NCI-H2081 treated with DMSO at 0.1 percent for 48 hours (cell line): Measurements from ENCODE around the gene LENG1.
"Not testable (repeated sequence)": the region's sequence is repeated elsewhere in the genome, so short reads cannot be mapped to it uniquely, and the experiment has no call there.

Source experiments
- DNase-seq: peaks from one replicate; lab custom pipeline; 2025; lab: John Stamatoyannopoulos, UW

The LENG1 gene

DNA sequence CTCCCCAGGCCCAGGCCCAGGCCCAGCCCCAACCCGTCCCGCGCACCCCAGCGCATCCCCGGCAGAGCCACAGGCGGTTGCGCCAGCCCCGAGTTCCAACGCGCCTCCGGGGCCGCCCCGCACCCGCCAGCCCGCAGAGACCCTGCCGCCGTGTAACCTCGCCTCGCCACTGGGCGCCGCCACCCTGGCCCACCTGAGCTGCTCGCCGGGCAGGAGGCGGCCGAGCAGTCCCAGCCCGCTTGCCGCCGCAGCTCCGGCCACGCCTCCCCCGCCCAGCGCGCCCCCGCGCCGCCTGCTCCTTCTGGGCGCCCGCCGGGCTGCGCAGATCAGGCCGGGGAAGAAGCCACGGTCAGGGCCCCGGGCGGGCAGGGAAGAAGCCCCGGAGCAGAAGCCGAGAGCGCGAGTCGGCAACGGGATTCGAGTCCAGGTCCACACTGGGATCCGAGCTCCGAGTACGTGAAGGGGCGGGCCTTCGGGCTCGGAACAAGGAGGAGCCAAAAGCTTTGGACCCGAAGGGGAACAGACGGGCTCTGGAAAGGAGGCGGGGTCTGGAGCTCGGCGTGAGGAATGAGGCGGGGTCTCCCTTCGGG is 29.7 kb upstream of the LENG1 start, which contains the start of gene MBOAT7:
TSS of gene MBOAT7 (minus strand) at position 436 of the 590 bp plus-strand sequence. CDS start 1,072 bp downstream, outside the sequence.
- no peak for DNase-seq

DNA sequence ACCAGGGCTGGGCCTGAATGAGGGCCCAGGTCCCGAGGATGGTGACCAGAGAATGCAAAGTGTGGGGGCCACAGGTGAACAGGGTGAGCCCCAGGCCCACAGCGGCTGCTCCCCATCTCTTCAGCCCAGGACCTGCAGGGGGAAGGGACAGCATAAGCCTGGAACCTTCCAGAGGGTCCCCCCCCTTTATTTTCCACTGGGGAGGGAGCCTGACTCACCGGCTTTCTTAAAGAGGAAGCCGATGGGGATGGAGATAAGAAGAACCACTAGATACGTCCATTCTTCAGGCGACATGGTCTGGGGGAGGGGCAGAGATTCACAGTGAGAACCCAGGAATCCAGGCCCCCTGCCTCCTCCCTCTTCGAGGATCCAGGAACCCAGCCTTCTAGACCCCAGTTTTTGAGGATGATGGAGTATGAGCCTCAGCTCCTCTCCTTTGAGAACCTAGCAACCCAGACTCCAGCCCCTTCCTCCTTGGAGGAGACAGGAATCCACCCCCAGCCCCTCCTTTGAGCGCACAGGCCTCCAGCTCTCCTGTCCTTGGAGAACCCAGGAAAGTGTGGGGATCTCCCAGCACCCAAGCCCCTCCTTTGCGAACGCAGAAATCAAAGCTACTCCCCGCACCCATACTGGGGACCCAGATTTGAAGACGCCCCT is 28.8 kb upstream of the LENG1 start:
- no peak for DNase-seq

DNA sequence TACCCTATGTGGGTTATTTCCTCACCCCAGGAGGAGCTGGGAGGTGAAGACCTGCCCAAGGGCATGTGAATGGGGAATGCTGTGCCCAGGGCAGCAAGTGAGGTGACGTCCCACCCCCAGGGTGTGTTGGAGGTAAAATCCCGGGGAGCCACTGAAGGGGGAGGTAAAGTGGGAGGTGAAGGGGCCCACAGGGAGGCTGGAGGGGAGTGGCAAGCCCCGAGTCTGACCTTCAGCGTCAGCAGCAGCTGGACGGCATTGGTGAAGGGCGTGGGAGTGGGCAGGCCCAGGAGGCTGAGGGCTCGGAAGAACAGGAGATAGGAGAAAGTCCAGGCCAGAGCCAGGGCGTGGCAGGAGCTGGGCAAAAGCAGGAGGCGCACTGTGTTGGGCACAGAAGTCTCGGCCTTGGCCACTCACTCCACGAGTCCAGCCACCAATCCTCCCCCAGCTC is 27.4 kb upstream of the LENG1 start:
- DNase-seq: no peak

DNA sequence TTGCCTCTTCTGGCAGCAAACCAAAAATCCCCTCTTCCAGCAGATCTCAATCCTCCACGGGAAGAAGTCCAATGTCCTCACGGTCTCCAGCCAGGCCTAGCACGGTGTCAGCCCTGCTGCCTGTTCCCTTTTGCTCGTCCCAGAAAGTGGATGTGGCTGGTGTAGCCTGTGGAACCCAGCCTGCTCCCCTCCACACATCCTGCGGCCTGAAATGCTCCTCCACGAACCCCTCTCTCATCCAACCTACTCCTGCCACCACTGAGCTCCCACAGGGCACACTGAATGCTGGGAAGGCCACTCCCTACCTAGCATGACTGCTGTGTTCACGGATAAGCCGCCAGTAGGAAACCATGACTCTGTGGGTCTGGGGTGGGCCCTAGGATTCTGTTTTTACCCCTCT is 26.8 kb upstream of the LENG1 start:
- no peak for DNase-seq

DNA sequence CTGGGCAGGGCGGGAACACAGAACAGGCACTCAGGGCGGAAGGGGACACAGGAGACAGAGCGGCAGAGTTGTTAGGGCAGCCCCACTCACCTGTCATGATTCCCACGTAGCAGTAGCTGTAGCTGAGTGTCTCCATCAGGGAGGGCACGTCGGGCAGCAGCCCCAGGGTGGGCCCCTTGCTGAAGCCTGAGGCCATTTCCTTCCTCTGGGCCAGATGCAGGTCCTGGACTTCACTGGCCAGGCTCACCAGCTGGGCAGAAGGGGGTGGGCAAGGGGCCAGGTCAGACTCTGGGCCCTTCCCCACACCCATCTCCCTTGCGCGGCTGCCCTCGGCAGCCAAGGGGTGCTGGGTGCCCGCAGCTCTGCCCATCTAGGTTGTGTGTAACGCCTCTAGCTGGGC is 23.9 kb upstream of the LENG1 start:
- DNase-seq: no peak

DNA sequence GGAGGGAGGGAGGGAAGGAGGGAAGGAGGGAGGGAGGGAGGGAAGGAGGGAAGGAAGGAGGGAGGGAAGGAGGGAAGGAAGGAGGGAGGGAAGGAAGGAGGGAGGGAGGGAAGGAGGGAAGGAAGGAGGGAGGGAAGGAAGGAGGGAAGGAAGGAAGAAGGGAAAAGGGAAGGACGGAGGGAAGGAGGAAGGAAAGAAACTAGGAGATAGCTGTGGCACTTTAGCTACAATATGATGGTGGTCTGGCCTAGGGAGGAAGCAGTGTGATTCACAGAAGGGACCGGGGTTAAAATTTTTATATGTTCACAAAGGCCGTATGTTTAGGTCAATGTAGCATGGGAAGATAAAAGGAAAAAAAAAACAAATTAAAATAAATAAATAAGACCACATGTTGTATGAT is 22.4 kb upstream of the LENG1 start:
- not testable (repeated sequence) for DNase-seq

DNA sequence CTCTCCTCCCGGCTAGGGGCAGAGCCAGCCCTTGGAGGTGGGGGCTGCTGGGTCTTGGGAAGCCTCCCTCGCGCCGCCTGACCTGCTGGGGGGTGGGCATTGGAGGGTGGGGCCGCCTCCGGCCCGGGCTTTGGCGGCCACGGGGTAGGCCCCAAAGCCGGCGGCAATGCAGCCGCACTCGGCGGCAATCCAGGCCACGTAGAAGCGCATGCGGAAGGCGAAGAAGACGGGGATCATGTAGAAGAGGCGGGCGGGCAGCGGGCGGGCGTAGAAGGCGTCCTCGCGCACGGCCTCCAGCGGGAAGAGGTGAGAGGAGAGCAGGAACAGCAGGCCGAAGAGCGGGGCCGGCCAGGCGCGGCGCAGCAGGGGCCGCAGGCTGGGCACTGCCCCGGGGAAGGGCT is 21.2 kb upstream of the LENG1 start:
- no peak for DNase-seq

DNA sequence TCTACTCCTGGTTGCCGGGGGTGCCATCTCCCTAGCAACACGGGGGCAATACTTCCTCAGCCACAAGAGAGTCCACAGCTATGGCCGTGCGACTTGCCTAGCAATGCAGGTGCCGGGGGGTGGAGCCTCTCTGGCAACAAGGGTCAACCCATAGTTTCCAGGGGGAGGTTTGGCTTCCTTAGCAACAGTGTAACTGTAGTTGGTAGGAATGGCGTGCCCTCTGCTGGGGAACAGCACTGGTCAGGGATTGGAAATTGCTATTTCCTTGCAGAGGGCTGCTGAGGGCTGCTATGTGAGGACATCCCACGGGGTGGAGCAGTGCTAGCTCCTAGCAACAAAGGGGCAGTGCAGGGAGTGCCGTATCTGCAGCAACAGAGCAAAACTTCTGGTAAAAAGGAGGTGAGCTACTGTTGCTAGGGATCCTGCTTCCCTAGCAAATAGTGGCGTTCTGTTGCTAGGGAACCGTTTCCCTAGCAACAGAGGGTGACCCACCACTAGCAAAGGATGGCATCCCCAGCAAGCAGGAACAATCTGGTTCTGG is 20.5 kb upstream of the LENG1 start:
- DNase-seq: no peak

DNA sequence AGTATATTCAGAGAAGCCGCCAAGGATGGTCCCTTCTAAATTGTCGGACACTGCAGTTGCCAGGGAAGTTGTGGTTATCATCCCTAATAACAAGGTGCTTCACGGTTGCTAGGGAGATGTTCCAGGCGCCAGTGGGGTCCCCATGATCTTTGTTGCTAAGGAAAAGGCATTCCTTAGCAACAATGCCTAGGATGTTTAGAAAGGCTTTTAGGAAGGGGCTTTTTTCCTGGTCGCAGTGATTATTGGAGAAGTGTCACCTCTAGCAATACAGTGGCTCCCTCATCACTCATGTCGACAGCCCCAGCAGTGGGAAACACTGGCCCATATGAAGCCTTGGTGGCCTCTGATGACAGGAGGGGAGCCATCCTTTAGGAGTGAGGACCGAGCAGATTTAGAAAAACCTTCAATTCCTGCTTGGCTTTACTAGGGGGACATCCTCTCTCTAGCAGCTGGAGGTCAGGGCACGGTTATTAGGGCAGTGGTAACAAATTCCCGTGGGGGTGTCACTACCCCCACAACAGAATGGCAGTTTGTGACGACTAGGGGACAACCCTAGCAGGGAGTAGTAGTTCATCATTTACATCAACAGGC is 19.8 kb upstream of the LENG1 start:
- DNase-seq: no peak

DNA sequence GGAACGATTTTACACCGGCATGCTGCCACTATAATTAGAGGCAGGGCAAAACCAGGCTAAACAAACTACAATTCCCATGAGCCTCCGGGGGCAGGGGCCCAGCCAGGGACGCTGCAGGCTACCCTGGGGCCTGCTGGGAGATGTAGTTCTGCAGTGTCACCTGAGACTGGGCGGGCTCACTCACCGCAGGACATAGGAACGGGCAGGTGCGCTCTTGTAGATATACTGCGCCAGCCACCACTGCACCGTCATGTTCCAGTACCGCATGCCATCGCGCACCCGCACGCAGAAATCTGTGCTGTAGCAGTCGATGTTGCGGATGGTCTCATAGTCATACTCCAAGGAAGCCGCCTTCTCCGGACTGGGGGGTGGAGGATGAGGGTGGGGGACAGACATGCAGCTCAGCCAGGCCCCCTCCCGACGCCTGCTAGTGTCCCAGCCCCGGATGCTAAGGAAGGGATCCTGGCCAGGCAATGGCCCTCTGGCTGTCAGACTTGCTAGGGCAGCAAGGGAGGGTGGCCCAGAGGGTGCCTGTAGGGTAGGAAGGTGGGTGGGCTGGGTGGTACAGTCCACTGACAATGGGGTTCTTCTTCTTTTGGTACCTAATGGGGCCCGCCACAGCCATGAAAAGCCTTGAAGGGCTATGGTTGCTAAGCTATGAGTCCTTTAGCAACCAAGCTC is 19.2 kb upstream of the LENG1 start:
- DNase-seq: no peak

DNA sequence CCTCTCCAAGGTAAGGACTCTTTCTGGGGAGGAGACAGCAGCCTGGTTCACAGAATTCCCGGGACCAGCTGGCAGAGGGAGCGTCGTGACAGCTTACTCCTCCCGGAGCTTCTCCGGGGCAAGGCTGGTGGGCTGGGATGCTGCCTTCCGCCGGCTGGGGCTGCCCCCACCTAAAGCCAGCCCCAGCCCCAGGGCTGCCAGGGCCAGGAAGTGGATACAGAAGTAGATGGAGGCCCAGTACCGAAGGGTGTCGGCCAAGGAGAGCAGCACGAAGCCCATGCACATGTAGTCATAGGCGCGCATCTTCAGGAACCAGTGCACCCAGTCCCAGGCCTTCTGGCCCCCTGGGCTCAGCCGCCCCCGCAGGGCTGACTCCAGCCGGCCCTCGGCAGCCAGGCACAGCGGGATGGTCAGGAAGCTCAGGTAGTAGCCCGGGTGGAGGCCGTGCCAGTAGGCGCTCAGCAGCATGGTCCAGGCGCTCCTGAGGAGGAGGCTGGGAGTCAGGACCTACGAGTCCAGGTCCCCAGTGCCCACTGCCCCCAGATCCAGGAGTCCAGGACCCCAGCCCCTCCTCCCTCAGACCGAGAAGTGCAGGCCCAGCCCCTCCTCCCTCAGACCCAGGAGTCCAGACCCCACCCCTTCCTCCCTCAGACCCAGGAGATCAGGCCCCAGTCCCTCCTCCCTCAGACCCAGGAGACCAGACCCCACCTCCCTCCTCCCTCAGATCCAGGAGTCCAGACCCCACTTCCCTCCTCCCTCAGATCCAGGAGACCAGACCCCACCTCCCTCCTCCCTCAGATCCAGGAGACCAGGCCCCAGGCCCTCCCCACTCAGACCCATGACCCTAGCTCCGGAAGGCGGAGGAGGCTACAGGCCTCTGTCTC is 14.7 kb upstream of the LENG1 start:
- no peak for DNase-seq

DNA sequence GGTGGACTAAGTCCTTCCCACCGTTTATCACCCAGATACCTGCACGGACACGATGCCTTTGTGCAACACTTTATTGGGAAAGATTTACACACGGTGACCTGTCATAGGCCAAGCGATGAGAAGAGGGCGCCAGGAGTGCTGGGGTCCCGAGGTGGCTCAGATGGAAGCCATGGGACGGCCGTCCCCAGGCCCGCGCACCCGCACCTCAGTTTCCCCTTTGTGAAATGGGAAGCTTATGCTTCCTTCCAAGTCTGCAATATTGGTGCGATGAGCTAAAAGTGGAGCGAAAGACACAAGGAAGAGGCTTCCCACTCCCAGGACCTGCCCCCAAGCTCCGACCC is 13.8 kb upstream of the LENG1 start:
- no peak for DNase-seq

DNA sequence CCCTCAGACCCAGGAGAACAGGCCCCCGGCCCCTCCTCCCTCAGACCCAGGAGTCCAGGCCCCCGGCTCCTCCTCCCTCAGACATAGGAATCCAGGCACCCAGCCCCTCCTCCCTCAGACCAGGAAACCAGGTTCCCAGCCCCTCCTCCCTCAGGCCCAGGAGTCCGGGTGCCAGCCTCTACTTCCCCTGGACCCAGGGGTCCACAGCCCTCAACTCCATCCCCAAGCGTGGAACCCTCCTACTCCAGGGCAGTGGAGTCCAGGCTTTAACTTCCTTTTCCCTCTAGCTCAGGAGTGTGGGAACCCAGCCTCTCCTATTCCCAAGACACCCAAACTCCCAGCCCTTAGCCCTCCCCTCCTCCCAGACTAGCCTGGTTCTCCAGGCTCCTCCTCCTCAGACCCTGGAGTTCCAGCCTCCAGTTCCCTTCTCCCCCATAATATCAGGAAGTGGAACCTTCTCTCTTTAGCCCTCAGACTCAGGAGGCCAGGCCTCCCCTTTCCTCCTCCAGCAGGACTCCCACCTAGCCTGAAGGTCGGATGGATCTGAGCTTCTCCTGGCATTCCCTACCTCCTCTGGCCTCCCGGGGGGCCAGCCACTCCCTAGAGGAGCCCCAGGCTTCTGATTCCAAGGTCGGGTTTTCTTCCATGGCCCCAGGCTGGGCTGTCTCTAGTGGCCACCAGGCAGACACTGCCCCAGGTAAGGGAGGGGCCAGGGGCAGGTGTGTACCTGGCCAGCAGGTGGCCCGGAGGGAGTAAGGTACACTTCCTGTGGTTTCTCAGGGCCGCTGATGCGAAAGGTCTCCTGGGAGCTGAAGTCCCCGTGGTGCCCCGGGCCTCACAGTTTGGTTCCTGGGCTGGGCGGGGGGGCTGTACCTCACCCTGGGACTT is 13.2 kb upstream of the LENG1 start, which contains the start of gene TMC4:
TSS of gene TMC4 (minus strand) at position 690 of the 888 bp plus-strand sequence. CDS start at position 647, 43 bp downstream.
- peak; percentile 18 for DNase-seq

DNA sequence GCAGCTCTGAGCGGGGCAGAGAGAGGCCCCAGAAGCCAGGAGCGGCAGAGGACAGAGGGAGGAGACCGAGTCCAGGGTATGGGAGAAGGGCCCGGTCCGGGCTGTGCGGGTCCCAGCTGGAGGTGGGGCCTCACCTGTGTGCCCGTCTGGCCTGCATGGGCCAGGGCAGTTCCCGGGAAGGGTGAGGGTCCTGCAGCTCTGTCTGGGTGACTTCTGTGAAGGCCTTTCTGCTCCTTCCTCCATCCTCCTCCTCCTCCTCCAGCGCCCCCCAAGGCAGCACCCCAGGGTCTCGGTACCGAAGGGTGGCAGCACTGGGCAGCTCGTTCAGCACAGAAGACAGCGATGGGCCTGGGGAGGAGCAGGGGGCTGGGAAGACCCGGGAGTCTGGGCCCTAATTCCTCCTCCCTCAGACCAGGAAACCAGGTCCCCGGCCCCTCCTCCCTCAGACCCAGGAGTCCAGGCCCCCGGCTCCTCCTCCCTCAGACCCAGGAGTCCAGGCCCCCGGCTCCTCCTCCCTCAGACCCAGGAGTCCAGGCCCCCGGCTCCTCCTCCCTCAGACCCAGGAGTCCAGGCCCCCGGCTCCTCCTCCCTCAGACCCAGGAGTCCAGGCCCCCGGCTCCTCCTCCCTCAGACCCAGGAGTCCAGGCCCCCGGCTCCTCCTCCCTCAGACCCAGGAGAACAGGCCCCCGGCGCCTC is 12.4 kb upstream of the LENG1 start:
- not testable (repeated sequence) for DNase-seq

DNA sequence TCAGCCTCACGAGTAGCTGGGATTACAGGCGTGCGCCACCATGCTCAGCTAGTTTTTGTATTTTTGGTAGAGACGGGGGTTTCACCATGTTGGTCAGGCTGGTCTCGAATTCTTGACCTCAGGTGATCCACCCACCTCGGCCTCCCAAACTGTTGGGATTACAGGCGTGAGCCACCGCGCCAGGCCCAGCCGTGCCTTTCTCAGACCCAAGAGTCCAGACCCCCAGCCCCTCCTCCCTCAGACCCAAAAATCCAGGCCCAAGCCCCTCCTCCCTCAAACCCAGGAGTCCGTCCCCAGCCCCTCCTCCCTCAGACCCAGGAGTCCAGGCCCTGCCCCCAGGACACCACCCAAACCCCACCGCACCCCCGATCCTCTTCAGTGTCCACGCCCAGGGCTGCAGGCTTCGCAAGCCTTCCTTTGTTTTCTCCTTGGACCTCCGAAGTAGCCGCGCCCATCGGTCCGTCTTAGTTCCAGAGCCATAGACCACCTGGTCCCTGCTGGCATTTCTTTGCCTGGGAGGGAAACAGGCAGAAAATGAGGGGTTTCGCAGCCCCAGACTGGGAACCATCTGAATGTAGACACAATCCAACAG is 9.7 kb upstream of the LENG1 start:
- no peak for DNase-seq

DNA sequence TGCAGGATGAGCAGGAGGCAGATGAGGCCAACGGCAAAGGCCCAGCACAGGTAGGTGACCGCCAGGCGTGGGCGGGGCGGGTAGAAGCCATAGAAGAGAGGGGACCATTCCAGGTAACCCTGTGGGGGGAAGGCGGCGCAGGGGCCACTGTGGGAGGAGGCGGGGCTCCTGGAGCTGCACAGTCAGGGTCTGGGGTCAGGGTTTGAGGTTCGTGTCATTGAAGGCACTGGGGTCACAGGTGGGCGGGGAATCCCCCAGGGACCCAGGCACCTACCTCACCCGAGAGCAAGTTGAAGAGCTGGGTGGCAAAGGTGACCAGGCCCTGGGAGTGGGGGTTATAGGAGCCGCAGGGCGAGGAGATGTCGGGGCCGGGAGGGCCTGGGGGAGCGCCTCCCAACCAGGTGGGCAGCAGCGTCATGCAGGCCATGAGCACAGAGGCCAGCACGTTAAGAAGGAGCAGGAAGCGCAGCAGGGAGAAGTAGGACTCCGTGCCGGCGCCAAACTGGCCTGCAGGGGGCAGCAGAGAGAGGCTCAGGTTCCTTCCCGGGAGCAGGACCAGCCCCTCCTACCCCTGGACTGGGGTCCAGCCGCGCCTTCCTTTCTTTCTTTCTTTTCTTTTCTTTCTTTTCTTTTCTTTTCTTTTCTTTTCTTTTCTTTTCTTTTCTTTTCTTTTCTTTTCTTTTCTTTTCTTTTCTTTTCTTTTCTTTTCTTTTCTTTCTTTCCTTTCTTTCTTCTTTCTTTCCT is 8.8 kb upstream of the LENG1 start:
- no peak for DNase-seq

DNA sequence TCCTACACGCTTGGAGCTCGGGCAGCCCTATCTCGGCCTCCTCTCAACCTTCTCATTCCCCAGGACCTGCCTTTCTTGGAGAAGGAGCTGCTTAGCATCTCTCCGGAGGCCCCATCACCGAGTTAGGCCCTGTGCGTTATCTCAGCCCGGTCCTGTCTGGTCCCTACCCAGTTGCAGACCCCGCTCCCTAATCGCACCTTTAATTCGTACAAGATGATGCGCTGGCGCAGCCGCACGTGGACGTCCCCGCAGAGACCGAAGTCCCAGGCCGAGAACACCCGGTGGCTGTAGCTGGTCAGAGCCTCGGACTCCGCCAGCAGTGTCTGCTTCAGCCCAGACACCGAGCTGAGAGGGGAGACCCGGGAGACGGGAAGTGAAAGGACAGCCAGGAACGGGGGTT is 5.7 kb upstream of the LENG1 start:
- no peak for DNase-seq

DNA sequence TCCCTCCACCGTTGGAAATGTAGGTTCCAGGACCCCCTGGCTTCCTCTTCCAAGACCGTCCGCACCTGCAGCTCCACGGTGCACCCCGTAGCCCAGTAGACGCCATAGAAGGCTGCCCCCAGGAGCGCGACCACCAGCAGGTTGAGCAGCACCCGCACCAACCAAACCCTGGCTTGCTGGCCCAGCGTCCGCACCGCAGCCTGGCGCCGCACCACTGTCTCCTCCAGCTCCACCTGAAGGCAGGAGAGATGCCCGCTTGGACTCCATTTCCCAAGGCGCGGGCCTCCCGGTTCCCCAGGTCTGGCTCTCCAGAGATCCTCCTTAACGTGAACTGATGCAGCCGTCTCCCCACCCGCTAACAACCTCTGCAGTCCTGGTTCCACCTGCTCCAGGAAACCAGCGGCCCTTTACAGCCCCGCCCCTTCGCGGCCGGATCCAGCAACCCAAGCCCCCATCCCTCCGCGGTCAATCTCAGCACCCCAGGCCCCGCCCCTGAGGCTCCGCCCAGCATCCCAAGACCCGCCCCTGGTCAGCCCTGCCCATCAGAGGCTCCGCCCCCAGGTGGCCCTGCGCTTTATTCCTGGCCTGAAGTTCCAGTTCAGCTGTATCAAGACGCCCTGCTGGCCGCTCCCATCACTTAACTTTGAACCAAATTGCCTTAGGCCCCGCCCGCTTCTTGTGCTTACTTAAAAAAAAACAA is 5.0 kb upstream of the LENG1 start:
- no peak for DNase-seq
